ENCODE data around the gene CBLB. TPM values are rescaled to one million over a fixed set of nuclear protein-coding genes. Genes with fewer than 3 reads are reported as not detected.

The CBLB gene
- total and polyA plus RNA-seq, 2 of the 4 experiments (the other 2 are of a cell fraction): 10.1 to 20.1 TPM

DNA sequence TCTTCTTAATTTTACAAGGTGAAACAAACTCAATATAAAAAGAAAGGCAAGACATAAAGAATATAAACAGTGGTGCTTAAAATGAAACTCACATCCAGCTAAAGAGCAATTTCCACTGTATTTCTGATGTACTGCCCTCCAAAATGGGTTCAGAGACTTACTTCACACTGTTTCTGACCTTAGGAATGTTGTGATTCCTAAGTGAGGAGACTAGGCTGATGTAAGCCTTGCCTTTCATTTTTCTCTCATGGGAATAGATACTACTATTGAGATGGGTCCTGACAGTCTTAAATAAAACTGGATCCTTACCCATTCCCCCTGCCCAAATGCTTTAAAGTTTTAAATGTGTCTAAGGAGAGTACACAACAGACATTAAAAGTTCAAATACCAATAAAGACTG lies 86.9 kb downstream of the CBLB start:
- ATAC-seq (ENCODE audit: low read depth) (0 out of 2 replicates have a peak, but pooled peaks have one; percentile 29), DNase-seq (peak; percentile 19)
- H3K4me3 ChIP-seq (ENCODE audit: insufficient read depth, low read depth, low read length): no peak overlapping the region
- no peak overlapping the region for H2BK15ac ChIP-seq (ENCODE audit: low read depth, low read length)
- no peak overlapping the region for H3K23ac ChIP-seq (ENCODE audit: low read depth, low read length)
- H3K4ac ChIP-seq (ENCODE audit: low read depth, low read length): no peak overlapping the region
- no peak overlapping the region for H2BK5ac ChIP-seq (ENCODE audit: low read depth, low read length, poor library complexity, severe bottlenecking)
- TF ChIP-seq BHLHE40 (IDR thresholded peaks at IDR 0.05; ENCODE audit: low read depth, low read length) (no peak), NFE2L2 (IDR thresholded peaks at IDR 0.05; ENCODE audit: low read depth, low read length) (no peak), SMC3 (IDR thresholded peaks at IDR 0.05; ENCODE audit: low read depth, low read length) (no peak), CHD1 (IDR thresholded peaks at IDR 0.05; ENCODE audit: low read depth, low read length) (no peak), CEBPB (IDR thresholded peaks at IDR 0.05; ENCODE audit: low read depth, low read length) (no peak), RFX5 (IDR thresholded peaks at IDR 0.05; ENCODE audit: low read depth, low read length) (no peak), RCOR1 (IDR thresholded peaks at IDR 0.05; ENCODE audit: insufficient replicate concordance, low read length) (no peak), MXI1 (IDR thresholded peaks at IDR 0.05; ENCODE audit: borderline replicate concordance, low read depth, low read length) (no peak), POLR2A (IDR thresholded peaks at IDR 0.05; ENCODE audit: low read depth, low read length) (no peak), RAD21 (IDR thresholded peaks at IDR 0.05; ENCODE audit: low read length) (no peak), FOS (IDR thresholded peaks at IDR 0.05; ENCODE audit: low read depth, low read length) (no peak), MAZ (IDR thresholded peaks at IDR 0.05; ENCODE audit: borderline replicate concordance, low read depth, low read length) (no peak), MAFK (IDR thresholded peaks at IDR 0.05; ENCODE audit: low read depth, low read length) (no peak)
- TF ChIP-seq, protein P1, sequence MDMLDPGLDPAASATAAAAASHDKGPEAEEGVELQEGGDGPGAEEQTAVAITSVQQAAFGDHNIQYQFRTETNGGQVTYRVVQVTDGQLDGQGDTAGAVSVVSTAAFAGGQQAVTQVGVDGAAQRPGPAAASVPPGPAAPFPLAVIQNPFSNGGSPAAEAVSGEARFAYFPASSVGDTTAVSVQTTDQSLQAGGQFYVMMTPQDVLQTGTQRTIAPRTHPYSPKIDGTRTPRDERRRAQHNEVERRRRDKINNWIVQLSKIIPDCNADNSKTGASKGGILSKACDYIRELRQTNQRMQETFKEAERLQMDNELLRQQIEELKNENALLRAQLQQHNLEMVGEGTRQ (IDR thresholded peaks at IDR 0.05; ENCODE audit: low read depth, low read length): no peak
- TF ChIP-seq, protein P2, sequence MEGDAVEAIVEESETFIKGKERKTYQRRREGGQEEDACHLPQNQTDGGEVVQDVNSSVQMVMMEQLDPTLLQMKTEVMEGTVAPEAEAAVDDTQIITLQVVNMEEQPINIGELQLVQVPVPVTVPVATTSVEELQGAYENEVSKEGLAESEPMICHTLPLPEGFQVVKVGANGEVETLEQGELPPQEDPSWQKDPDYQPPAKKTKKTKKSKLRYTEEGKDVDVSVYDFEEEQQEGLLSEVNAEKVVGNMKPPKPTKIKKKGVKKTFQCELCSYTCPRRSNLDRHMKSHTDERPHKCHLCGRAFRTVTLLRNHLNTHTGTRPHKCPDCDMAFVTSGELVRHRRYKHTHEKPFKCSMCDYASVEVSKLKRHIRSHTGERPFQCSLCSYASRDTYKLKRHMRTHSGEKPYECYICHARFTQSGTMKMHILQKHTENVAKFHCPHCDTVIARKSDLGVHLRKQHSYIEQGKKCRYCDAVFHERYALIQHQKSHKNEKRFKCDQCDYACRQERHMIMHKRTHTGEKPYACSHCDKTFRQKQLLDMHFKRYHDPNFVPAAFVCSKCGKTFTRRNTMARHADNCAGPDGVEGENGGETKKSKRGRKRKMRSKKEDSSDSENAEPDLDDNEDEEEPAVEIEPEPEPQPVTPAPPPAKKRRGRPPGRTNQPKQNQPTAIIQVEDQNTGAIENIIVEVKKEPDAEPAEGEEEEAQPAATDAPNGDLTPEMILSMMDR (conservative IDR thresholded peaks at IDR 0.05; ENCODE audit: low read depth, low read length): no peak
- TF ChIP-seq, protein P3, sequence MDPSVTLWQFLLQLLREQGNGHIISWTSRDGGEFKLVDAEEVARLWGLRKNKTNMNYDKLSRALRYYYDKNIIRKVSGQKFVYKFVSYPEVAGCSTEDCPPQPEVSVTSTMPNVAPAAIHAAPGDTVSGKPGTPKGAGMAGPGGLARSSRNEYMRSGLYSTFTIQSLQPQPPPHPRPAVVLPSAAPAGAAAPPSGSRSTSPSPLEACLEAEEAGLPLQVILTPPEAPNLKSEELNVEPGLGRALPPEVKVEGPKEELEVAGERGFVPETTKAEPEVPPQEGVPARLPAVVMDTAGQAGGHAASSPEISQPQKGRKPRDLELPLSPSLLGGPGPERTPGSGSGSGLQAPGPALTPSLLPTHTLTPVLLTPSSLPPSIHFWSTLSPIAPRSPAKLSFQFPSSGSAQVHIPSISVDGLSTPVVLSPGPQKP (IDR thresholded peaks at IDR 0.05; ENCODE audit: borderline replicate concordance, low read depth, low read length): no peak
- H3K9ac ChIP-seq (ENCODE audit: low read depth, low read length): no peak overlapping the region
- peaks cover 7 to 9% of the 10 kb centered on the region in 2 experiments; a peak in 3 of 4 replicates for H3K79me1 ChIP-seq (ENCODE audit: low read depth in 1 of 2, low read length in 2 of 2)
- no peak overlapping the region for H2AK5ac ChIP-seq (ENCODE audit: low read depth, low read length)
- no peak overlapping the region; the same call in 1 of the 2 replicates for H4K5ac ChIP-seq (ENCODE audit: low read depth, low read length)
- ChIA-PET POLR2A (ENCODE audit: unreplicated experiment) (no interaction called here), CTCF (no interaction called here)
- H3K56ac ChIP-seq (ENCODE audit: extremely low read depth, insufficient read depth, low read length): no peak overlapping the region
- no peak overlapping the region for H2AK9ac ChIP-seq (replicated peaks; ENCODE audit: low read depth, low read length, poor library complexity)
- intact Hi-C loops (cut with micrococcal nuclease) (no loop called here), dilution Hi-C loops (cut with HindIII; ENCODE audit: low sequenced_read_pairs, unreplicated experiment) (no loop called here), in situ Hi-C loops (cut with MboI; ENCODE audit: low sequenced_read_pairs) (no loop called here)
- H3K27ac ChIP-seq (ENCODE audit: insufficient read depth, low read length): no peak overlapping the region
- no peak overlapping the region for H4K91ac ChIP-seq (ENCODE audit: insufficient read depth, low read depth, low read length)
- no peak overlapping the region for H4K8ac ChIP-seq (ENCODE audit: low read depth in 2 of 2, low read length in 2 of 2)
- no peak overlapping the region; the same call in 1 of the 2 replicates for H3K4me2 ChIP-seq (ENCODE audit: low read depth, low read length)
- no peak overlapping the region for H3K18ac ChIP-seq (ENCODE audit: low read depth, low read length)
- no peaks in the 10 kb centered on the region for H3K27me3 ChIP-seq (ENCODE audit: control insufficient read depth, insufficient read depth, low read length)
- H3K4me1 ChIP-seq (ENCODE audit: control insufficient read depth, insufficient read depth, low read length): peaks cover 2% of the 10 kb centered on the region; the same call in 1 of the 2 replicates
- H4K20me1 ChIP-seq (ENCODE audit: insufficient read depth, low read length): no peaks in the 10 kb centered on the region; the same call in 1 of the 2 replicates
- H2BK20ac ChIP-seq (ENCODE audit: low read depth, low read length): no peak overlapping the region
- no TSS peak for BruUV-seq (replicated peaks)
- no peak overlapping the region for H2AFZ ChIP-seq (replicated peaks; ENCODE audit: low read length, poor library complexity)
- no peak overlapping the region for H2BK120ac ChIP-seq (ENCODE audit: low read depth, low read length)
- H3K14ac ChIP-seq (replicated peaks; ENCODE audit: low read depth, low read length): no peak overlapping the region
- H3K9me1 ChIP-seq (ENCODE audit: insufficient read depth, low read length): no peaks in the 10 kb centered on the region
- no peaks in the 10 kb centered on the region for H3K9me3 ChIP-seq (ENCODE audit: control insufficient read depth, insufficient read depth, low read length)
- H3K36me3 ChIP-seq (ENCODE audit: control insufficient read depth, insufficient read depth, low read length): no peaks in the 10 kb centered on the region
